ENCODE measurements around the gene UBA5.
"Not testable (repeated sequence)": the region's sequence is repeated elsewhere in the genome, so short reads cannot be mapped to it uniquely, and the experiment has no call there.

Gene UBA5

GRCh38 chr3:132660052-132660810 lies at the start of gene UBA5:
TSS of gene UBA5 (plus strand) at chr3:132660329. CDS start at chr3:132660538, 209 bp downstream.
- DNase-seq (ENCODE audit: low read depth, low spot score): no peak
- H3K4me3 ChIP-seq (ENCODE audit: low read length): peak within 1 kb of the TSS; percentile 80
- H3K27me3 ChIP-seq (ENCODE audit: control insufficient read depth, insufficient read depth, low read length): no peaks in the 10 kb centered on the region
- WGBS (ENCODE audit: insufficient coverage, insufficient read length): no CpG with 5 or more reads among the region's 64 CpGs
- H3K9me3 ChIP-seq (ENCODE audit: control insufficient read depth, insufficient read depth, low read length): no peaks in the 10 kb centered on the region
- H3K4me1 ChIP-seq (ENCODE audit: control insufficient read depth, insufficient read depth, low read length): no peaks in the 10 kb centered on the region
- H3K36me3 ChIP-seq (ENCODE audit: control insufficient read depth, insufficient read depth, low read length): no peaks in the 10 kb centered on the region
- no peak within 1 kb of the TSS for H3K27ac ChIP-seq (ENCODE audit: low read length)

- H3K9me3 ChIP-seq (ENCODE audit: control insufficient read depth, insufficient read depth, low read length); H3K27me3 ChIP-seq (ENCODE audit: control insufficient read depth, insufficient read depth, low read length); H3K27ac ChIP-seq (ENCODE audit: low read length); DNase-seq (ENCODE audit: low read depth, low spot score); H3K36me3 ChIP-seq (ENCODE audit: control insufficient read depth, insufficient read depth, low read length); H3K4me1 ChIP-seq (ENCODE audit: control insufficient read depth, insufficient read depth, low read length); H3K4me3 ChIP-seq (ENCODE audit: low read length): not testable (repeated sequence)
- WGBS (ENCODE audit: insufficient coverage, insufficient read length): no CpG with 5 or more reads among the region's 3 CpGs
Measured at GRCh38 chr3:132615301-132615700, 44.8 kb upstream of the UBA5 start.

- Histone ChIP-seq H3K4me3 (ENCODE audit: low read length) (no peak overlapping the region), H3K9me3 (ENCODE audit: control insufficient read depth, insufficient read depth, low read length) (no peaks in the 10 kb centered on the region), H3K27me3 (ENCODE audit: control insufficient read depth, insufficient read depth, low read length) (no peaks in the 10 kb centered on the region), H3K4me1 (ENCODE audit: control insufficient read depth, insufficient read depth, low read length) (no peaks in the 10 kb centered on the region), H3K27ac (ENCODE audit: low read length) (no peak overlapping the region), H3K36me3 (ENCODE audit: control insufficient read depth, insufficient read depth, low read length) (no peaks in the 10 kb centered on the region)
- WGBS (ENCODE audit: insufficient coverage, insufficient read length): no CpG with 5 or more reads among the region's 3 CpGs
- DNase-seq (ENCODE audit: low read depth, low spot score): no peak
Measured at GRCh38 chr3:132615881-132616280, 44.2 kb upstream of the UBA5 start.

- H3K4me3 ChIP-seq (ENCODE audit: low read length): no peak overlapping the region
- H3K36me3 ChIP-seq (ENCODE audit: control insufficient read depth, insufficient read depth, low read length): no peaks in the 10 kb centered on the region
- no peaks in the 10 kb centered on the region for H3K4me1 ChIP-seq (ENCODE audit: control insufficient read depth, insufficient read depth, low read length)
- no peak for DNase-seq (ENCODE audit: low read depth, low spot score)
- no peak overlapping the region for H3K27ac ChIP-seq (ENCODE audit: low read length)
- H3K9me3 ChIP-seq (ENCODE audit: control insufficient read depth, insufficient read depth, low read length): no peaks in the 10 kb centered on the region
- WGBS (ENCODE audit: insufficient coverage, insufficient read length): no CpG with 5 or more reads among the region's 1 CpG
- no peaks in the 10 kb centered on the region for H3K27me3 ChIP-seq (ENCODE audit: control insufficient read depth, insufficient read depth, low read length)
Measured at GRCh38 chr3:132616780-132617179, 43.3 kb upstream of the UBA5 start.

- Histone ChIP-seq H3K4me3 (ENCODE audit: low read length) (no peak overlapping the region), H3K36me3 (ENCODE audit: control insufficient read depth, insufficient read depth, low read length) (no peaks in the 10 kb centered on the region), H3K27me3 (ENCODE audit: control insufficient read depth, insufficient read depth, low read length) (no peaks in the 10 kb centered on the region), H3K4me1 (ENCODE audit: control insufficient read depth, insufficient read depth, low read length) (no peaks in the 10 kb centered on the region), H3K9me3 (ENCODE audit: control insufficient read depth, insufficient read depth, low read length) (no peaks in the 10 kb centered on the region), H3K27ac (ENCODE audit: low read length) (no peak overlapping the region)
- no peak for DNase-seq (ENCODE audit: low read depth, low spot score)
- no CpG with 5 or more reads among the region's 1 CpG for WGBS (ENCODE audit: insufficient coverage, insufficient read length)
Measured at GRCh38 chr3:132622148-132622547, 38.0 kb upstream of the UBA5 start.

- no peak overlapping the region for H3K27ac ChIP-seq (ENCODE audit: low read length)
Measured at GRCh38 chr3:132622761-132623160, 37.4 kb upstream of the UBA5 start.

GRCh38 chr3:132623646-132624045 lies 36.5 kb upstream of the UBA5 start:
- no peak for DNase-seq (ENCODE audit: low read depth, low spot score)
- Histone ChIP-seq H3K36me3 (ENCODE audit: control insufficient read depth, insufficient read depth, low read length) (no peaks in the 10 kb centered on the region), H3K4me3 (ENCODE audit: low read length) (no peak overlapping the region), H3K9me3 (ENCODE audit: control insufficient read depth, insufficient read depth, low read length) (no peaks in the 10 kb centered on the region), H3K4me1 (ENCODE audit: control insufficient read depth, insufficient read depth, low read length) (no peaks in the 10 kb centered on the region), H3K27ac (ENCODE audit: low read length) (no peak overlapping the region), H3K27me3 (ENCODE audit: control insufficient read depth, insufficient read depth, low read length) (no peaks in the 10 kb centered on the region)
- no CpG with 5 or more reads among the region's 1 CpG for WGBS (ENCODE audit: insufficient coverage, insufficient read length)

More at GRCh38 chr3:132622761-132623160, 37.4 kb upstream of the UBA5 start:
- whole genome bisulfite sequencing (ENCODE audit: insufficient coverage, insufficient read length): no CpG with 5 or more reads among the region's 1 CpG
- H3K4me3 ChIP-seq (ENCODE audit: low read length): no peak overlapping the region
- no peaks in the 10 kb centered on the region for H3K36me3 ChIP-seq (ENCODE audit: control insufficient read depth, insufficient read depth, low read length)
- no peaks in the 10 kb centered on the region for H3K4me1 ChIP-seq (ENCODE audit: control insufficient read depth, insufficient read depth, low read length)
- H3K9me3 ChIP-seq (ENCODE audit: control insufficient read depth, insufficient read depth, low read length): no peaks in the 10 kb centered on the region
- H3K27me3 ChIP-seq (ENCODE audit: control insufficient read depth, insufficient read depth, low read length): no peaks in the 10 kb centered on the region
- DNase-seq (ENCODE audit: low read depth, low spot score): no peak

GRCh38 chr3:132624790-132625189 lies 35.3 kb upstream of the UBA5 start:
- WGBS (ENCODE audit: insufficient coverage, insufficient read length): no CpG with 5 or more reads among the region's 7 CpGs
- DNase-seq (ENCODE audit: low read depth, low spot score): no peak
- no peaks in the 10 kb centered on the region for H3K27me3 ChIP-seq (ENCODE audit: control insufficient read depth, insufficient read depth, low read length)
- no peaks in the 10 kb centered on the region for H3K36me3 ChIP-seq (ENCODE audit: control insufficient read depth, insufficient read depth, low read length)
- H3K4me3 ChIP-seq (ENCODE audit: low read length): no peak overlapping the region
- H3K27ac ChIP-seq (ENCODE audit: low read length): no peak overlapping the region
- no peaks in the 10 kb centered on the region for H3K4me1 ChIP-seq (ENCODE audit: control insufficient read depth, insufficient read depth, low read length)
- no peaks in the 10 kb centered on the region for H3K9me3 ChIP-seq (ENCODE audit: control insufficient read depth, insufficient read depth, low read length)

- no peak overlapping the region for H3K4me3 ChIP-seq (ENCODE audit: low read length)
- H3K27ac ChIP-seq (ENCODE audit: low read length): no peak overlapping the region
- no peaks in the 10 kb centered on the region for H3K27me3 ChIP-seq (ENCODE audit: control insufficient read depth, insufficient read depth, low read length)
- H3K9me3 ChIP-seq (ENCODE audit: control insufficient read depth, insufficient read depth, low read length): no peaks in the 10 kb centered on the region
- WGBS (ENCODE audit: insufficient coverage, insufficient read length): no CpG with 5 or more reads among the region's 1 CpG
- no peaks in the 10 kb centered on the region for H3K36me3 ChIP-seq (ENCODE audit: control insufficient read depth, insufficient read depth, low read length)
- no peak for DNase-seq (ENCODE audit: low read depth, low spot score)
- no peaks in the 10 kb centered on the region for H3K4me1 ChIP-seq (ENCODE audit: control insufficient read depth, insufficient read depth, low read length)
Measured at GRCh38 chr3:132625613-132626012, 34.5 kb upstream of the UBA5 start.

GRCh38 chr3:132626955-132627354 lies 33.2 kb upstream of the UBA5 start:
- no peaks in the 10 kb centered on the region for H3K9me3 ChIP-seq (ENCODE audit: control insufficient read depth, insufficient read depth, low read length)
- no peaks in the 10 kb centered on the region for H3K4me1 ChIP-seq (ENCODE audit: control insufficient read depth, insufficient read depth, low read length)
- no peak overlapping the region for H3K4me3 ChIP-seq (ENCODE audit: low read length)
- DNase-seq (ENCODE audit: low read depth, low spot score): no peak
- H3K36me3 ChIP-seq (ENCODE audit: control insufficient read depth, insufficient read depth, low read length): no peaks in the 10 kb centered on the region
- H3K27me3 ChIP-seq (ENCODE audit: control insufficient read depth, insufficient read depth, low read length): no peaks in the 10 kb centered on the region
- WGBS (ENCODE audit: insufficient coverage, insufficient read length): no CpG with 5 or more reads among the region's 6 CpGs
- no peak overlapping the region for H3K27ac ChIP-seq (ENCODE audit: low read length)

- Histone ChIP-seq H3K4me1 (ENCODE audit: control insufficient read depth, insufficient read depth, low read length) (no peaks in the 10 kb centered on the region), H3K9me3 (ENCODE audit: control insufficient read depth, insufficient read depth, low read length) (no peaks in the 10 kb centered on the region), H3K27me3 (ENCODE audit: control insufficient read depth, insufficient read depth, low read length) (no peaks in the 10 kb centered on the region), H3K27ac (ENCODE audit: low read length) (no peak overlapping the region), H3K4me3 (ENCODE audit: low read length) (no peak overlapping the region), H3K36me3 (ENCODE audit: control insufficient read depth, insufficient read depth, low read length) (no peaks in the 10 kb centered on the region)
- no peak for DNase-seq (ENCODE audit: low read depth, low spot score)
- WGBS (ENCODE audit: insufficient coverage, insufficient read length): 100% methylated on average over 1 of the region's 2 CpGs
Measured at GRCh38 chr3:132628157-132628556, 32.0 kb upstream of the UBA5 start.
